Anterior cingulate cortex (tissue), 58 donors: ENCODE results near the gene HMCN1.

Experiments used
- DNase-seq, 58 donors: peaks; one replicate each; lab custom pipeline; 2025; lab: John Stamatoyannopoulos, UW

Gene HMCN1

GRCh38 chr1:185996211-185996610, 262.0 kb downstream of the HMCN1 start:
- no peak for DNase-seq

GRCh38 chr1:185998391-185998790, 264.2 kb downstream of the HMCN1 start:
- no peak for DNase-seq

- no peak for DNase-seq
Measured at GRCh38 chr1:186002406-186002805, 268.2 kb downstream of the HMCN1 start.

DNA sequence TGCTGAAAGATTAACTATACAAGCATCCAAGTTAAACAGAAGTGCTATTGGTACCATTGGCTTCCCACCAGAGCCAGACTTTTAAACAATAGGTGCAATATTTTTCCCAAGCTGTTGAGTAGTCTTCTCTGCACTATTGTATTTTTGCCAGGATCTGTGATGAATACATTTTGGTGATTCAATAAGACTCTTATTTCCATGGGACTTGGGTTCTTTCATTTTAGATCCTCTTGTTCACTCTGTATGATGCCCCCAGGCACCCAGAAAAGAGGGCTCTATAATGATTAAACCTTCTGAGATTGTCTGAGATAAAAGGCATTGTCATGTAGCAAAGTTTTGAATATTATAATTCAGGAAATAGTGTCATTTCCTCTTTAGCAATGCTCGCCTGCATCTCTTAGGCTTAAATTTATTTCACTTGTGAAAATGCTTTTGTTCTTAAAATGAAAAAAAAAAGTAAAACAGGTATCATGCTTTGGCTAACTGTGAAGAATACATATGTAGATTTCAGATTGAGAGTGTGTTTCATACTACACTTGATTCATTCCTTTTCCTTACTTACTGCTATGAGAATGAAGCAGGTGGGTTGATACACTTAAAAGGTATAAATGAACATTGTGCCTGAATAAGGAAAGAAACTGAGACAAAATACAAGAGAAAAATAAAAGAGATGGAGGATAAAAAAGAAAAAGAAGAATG, 275.0 kb downstream of the HMCN1 start:
- DNase-seq, result no peak

GRCh38 chr1:186014370-186015037, 280.3 kb downstream of the HMCN1 start:
- DNase-seq, result no peak

GRCh38 chr1:186016856-186017255, 282.7 kb downstream of the HMCN1 start:
- DNase-seq, result no peak

GRCh38 chr1:186022184-186022583, 288.0 kb downstream of the HMCN1 start:
- no peak for DNase-seq

- DNase-seq, result no peak
Measured at GRCh38 chr1:186026946-186027345, 292.8 kb downstream of the HMCN1 start.

DNA sequence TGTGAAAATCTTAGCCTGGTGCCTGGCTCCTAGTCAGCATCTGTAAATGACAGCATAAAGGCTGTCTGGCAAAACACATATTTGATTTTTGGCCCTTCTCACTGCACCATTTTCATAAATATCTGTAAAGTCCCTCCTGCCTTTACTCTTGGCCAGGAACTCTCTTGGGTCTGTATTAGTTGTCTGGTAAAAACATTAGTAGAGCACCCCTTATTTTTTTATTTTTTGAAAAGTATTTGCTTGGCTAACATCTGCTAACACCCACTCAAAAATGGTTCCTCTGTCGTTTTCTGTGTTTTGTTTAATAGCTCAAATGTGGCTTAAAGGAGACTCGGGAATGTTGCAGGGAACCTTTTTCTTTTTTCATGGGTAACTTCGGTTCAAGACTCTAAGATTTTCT, 293.4 kb downstream of the HMCN1 start:
- no peak for DNase-seq

DNA sequence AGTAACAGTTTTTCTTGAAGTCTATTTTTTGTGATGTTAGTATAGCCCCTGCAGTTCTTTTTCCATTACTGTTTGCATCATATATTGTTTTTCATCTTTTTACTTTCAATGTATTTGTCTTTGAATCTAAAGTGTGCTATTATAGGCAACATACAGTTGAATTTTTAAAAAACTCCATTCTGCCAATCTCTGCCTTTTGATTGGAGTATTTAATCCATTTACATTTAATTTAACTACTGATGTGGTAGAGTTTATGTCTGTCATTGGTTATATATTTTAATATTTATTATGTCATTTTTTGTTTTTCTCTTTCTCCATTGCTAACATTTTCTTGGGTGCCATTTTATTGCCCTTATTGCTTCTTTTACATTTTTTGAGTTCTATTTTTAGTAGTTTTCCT, 296.3 kb downstream of the HMCN1 start:
- no peak for DNase-seq

GRCh38 chr1:186033847-186034271, 299.7 kb downstream of the HMCN1 start:
- no peak for DNase-seq

- no peak for DNase-seq
Measured at GRCh38 chr1:186042230-186042629, 308.0 kb downstream of the HMCN1 start.

- no peak for DNase-seq
Measured at GRCh38 chr1:186043296-186043695, 309.1 kb downstream of the HMCN1 start.

- no peak for DNase-seq
Measured at GRCh38 chr1:186044079-186044685, 310.0 kb downstream of the HMCN1 start.

DNA sequence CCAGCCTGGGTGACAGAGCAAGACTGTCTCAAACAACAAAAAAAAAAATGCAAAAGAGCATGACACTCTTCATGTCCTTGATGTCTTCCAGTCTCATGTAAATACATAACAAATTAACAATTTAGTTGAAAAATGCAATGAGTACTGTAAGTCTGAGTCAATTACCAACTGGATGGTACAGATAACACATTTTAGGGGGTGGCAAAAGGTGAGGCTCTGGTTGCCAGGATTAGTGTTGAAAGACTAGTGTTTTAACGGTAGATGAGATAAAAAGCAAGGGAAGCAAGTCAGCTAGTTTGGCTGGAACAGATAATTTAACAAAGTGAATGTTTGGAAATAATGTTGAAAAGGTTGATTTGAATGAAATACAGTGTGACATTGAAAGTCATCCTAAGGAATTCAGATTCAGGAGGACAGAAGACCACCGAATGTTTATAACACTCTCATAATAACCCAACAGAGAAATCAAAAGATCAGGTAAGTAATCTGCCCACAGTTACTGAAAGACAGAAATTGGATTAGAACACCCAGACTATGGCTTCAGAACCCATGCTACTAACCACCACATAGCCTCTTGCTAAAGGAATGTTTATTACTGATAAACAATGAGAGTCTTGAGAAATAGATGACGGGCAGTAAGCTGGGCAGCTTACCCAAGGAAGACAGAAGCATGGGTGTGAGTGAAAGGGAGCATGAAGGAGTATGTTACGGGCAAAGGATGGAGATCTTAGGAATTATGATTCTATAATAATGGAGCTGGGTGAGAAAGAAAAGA, 312.4 kb downstream of the HMCN1 start:
- DNase-seq, result no peak

- no peak for DNase-seq
Measured at GRCh38 chr1:186050360-186050759, 316.2 kb downstream of the HMCN1 start.

GRCh38 chr1:186054003-186054402, 319.8 kb downstream of the HMCN1 start:
- no peak for DNase-seq

DNA sequence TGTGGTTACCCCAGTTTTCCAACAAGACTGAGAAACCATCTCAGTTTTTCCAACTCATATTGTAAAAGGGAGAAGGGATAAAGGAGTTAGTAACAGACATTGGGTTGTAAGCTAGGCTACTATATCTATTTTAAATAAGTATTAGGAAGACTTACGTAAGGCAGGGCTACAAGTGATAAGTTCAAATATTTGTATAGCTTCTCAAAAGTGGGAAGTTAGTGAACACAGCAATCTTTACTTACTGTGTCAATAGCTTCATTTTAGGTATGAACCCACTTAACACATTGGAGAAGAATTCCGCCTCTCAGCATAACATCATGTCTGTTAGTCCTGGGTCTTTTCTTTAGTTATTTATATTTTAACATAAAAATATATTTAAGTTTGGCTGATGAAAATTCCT, 320.7 kb downstream of the HMCN1 start:
- no peak for DNase-seq

GRCh38 chr1:186055846-186056245, 321.7 kb downstream of the HMCN1 start:
- DNase-seq, result no peak

GRCh38 chr1:186057086-186057485, 322.9 kb downstream of the HMCN1 start:
- DNase-seq, result no peak

DNA sequence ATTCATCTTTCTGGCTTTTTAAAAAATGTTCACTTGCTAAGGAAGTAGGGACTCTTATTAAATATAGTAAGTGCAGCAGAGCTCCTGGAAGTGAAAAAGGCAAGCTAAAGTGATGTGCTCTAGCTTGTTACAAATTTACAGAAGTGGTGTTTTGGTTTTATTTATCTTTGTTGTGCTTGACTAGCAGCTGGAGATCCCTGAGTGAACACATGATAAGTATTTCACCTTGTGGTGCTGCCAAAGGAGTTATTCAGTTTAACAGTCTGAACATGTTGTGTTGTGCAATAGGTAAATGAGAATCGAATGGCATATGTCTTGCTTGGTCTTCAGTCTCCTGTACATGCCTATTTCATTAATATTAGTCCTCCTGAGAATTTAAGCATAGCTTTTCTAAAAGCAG, 325.1 kb downstream of the HMCN1 start:
- DNase-seq, result no peak
